GM18951 (cell line): Measurements from ENCODE around the gene PRSS21.

Source experiments
- POLR2A ChIP-seq: IDR thresholded peaks from 4 replicates; pipeline ENCODE4 v1.6.1; 2011; ENCODE audit warnings: mild to moderate bottlenecking; ENCODE audit not compliant: insufficient read length, insufficient read depth; ENCODE audit errors: extremely low read depth
- in situ Hi-C: fragments of 300-500 bp; cut with MboI; formaldehyde crosslinking; loops from one replicate; pipeline ENCODE4 v1.12.0; 2022; ENCODE audit warnings: low sequenced_read_pairs, mixed read lengths, inconsistent platforms; ENCODE audit not compliant: unreplicated experiment

The PRSS21 gene

DNA sequence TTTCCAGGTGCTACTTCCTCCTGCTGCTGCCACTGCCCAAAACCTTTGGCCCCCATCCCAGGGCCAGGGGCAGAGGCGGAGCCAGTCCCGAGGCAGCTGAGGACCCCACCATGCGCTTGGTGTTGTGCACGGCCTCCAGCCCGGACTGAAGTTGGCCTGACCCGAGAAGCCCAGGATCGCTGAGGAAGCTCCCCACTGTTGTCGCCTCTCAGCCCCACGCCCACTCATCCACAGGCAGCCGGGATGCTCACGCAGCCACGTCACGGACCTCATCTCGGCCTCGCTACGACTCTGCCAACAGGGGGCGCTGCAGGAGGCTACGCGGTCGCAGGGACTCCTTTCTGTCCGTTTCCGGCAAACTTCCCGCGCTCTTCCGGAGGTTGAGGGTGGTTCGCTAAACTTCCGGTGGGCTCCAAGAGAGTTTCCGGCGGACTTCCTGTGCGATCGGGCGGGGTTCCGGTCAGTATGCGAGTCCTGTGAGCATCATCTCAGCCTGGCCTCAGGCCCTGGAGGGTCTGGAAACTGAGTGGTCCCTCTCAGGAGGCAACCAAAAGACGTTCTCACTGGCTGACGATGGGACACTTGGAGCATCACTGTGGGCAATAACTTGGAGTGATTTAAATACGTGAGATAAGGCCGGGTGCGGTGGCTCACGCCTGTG, 25.4 kb downstream of the PRSS21 start:
- in situ Hi-C loops = no loop called here
- TF ChIP-seq POLR2A = no peak

DNA sequence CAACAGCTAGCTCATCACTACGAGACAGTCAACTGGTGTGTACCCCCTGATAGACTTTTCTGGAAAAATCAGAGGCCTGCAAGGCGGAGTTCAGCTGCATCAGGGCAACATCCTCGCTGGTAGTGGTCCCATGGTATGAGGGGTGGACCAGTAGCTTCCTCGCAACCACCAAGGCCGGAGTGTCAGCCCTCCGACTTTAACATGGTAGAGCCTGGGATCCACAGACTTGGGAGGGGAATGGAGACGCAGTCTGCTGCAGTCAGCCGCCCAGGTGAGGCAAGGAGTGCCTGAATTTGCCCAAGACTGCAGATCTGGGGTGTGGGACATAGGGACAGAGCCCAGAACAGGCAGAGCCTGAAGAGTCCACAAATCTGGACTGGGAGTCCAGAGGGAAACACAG, 26.5 kb downstream of the PRSS21 start:
- in situ Hi-C loops = no loop called here
- TF ChIP-seq POLR2A = no peak

DNA sequence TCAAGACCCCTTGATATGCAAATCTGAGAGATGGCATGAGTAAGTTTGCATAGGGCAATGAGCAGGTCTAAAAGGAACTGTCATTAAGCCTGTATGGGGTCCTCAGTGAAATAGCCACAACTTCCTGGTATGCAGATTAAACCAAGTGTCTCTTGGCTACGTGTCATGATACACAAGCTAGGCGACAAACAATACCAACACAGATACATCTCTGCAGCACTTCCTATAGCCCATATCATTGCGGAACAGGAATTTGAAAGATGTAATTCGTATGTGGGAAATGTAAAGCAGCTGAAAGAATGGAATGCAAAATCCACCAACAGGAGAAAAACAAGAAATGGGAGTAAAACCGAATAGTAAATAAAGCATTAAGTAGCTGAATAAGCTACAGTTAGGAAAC, 28.1 kb downstream of the PRSS21 start:
- no peak for TF ChIP-seq POLR2A
- in situ Hi-C loops = no loop called here

DNA sequence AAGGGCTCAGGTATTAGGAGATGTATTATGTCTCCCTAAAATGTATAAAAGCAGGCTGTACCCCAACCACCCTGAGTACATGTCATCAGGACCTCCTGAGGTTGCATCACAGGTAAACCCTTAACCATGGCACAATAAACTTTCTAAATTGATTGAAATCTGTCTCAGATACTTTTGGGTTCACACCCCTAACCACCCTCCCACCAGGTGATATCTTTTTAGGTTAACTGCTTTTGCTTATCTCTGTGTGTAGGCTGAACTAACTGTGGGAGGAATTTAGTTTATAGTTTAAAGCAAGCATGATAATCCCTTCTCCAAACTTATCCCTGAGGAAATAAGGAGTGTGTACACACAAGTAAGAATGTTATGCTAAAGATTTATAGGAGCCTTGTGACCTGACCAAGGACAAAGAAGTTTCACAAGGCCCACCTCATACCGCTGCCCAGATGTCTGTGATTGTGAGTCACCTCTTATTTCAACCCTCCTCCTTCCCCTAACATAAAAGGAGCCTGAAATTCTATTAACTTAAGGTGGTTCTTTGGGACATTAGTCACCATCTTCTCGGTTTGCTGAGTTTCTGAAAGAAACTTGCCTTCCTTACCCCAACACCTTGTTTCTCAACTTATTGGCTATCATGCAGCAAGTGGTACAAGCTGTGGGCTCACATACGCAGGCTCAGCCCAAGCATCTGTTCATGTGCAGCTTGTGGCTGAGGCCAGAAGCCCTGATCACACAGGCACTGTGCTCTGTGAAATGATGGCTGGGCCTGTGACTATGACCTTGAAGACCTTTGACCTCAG, 29.7 kb downstream of the PRSS21 start:
- in situ Hi-C loops = no loop called here
- no peak for TF ChIP-seq POLR2A

DNA sequence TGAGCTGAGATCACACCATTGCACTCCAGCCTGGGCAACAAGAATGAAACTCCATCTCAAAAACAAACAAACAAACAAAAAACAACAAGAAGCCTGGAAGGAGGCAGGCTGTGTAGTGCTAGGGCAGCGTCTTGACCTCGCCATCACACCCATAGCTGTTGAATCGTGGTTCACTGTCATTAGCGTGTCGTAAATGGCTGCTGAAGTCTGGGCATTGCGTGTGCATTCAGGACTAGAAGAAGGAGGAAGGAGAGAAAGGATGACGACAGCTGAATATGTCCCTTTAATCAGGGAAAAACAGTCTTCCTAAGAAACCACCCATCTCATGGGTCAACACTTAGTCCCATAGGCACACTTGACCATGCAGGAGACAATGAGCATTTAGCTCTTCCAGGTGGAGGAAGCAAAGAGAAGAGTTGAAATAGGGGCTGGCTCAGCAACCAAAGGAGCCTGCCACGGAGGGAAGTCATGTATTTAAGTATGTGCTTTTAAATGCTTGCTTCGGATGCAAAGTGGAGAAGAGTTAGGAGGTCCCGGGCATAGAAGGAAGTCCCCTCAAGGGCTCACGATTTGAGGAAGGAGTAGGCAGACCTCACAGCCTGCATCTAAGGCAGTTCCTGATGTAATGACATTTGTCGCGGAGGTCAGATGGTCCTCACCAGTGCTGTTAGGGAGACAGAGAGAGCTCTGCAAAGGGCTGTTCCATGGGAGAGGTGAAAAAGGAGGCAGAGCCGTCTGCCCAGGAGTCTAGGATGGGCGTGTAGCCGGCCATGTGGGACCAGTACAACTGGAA, 32.1 kb downstream of the PRSS21 start:
- in situ Hi-C loops = no loop called here
- no peak for TF ChIP-seq POLR2A

DNA sequence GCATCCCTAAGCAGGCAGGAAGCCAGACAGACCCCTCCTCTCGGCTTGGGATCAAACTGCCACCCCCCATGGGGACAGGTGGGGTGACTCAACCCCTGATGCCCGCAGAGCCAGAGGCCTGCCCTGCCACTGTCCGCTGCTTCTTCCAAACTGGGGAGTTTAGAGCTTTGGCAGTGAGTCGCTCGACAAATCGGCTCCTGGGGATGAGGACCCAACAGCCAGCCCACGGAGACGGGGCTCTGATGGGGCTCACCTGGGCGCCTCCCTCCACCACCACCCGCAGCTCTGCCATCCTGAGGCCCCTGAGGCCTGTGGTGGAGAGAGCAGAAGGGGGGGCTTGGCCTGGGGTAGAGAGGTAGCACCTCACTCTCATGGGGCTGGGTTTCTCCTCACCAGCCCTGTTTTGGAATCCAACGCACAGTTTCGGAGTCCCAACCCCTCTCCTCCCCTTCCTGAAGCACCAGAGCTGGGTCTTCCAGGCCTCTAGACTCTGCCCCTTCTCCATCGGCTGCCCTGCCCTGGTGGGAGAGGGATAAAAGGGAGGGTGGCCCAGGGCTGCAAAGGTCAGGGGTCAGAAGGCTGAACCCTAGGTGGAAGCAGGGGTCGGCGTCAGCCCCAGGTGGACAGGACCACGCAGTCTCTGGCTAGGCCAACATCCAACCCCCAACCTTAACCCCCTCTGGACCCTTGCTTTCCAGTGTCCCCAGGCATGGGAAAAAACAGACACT, 35.1 kb downstream of the PRSS21 start:
- in situ Hi-C loops = no loop called here
- no peak for TF ChIP-seq POLR2A

DNA sequence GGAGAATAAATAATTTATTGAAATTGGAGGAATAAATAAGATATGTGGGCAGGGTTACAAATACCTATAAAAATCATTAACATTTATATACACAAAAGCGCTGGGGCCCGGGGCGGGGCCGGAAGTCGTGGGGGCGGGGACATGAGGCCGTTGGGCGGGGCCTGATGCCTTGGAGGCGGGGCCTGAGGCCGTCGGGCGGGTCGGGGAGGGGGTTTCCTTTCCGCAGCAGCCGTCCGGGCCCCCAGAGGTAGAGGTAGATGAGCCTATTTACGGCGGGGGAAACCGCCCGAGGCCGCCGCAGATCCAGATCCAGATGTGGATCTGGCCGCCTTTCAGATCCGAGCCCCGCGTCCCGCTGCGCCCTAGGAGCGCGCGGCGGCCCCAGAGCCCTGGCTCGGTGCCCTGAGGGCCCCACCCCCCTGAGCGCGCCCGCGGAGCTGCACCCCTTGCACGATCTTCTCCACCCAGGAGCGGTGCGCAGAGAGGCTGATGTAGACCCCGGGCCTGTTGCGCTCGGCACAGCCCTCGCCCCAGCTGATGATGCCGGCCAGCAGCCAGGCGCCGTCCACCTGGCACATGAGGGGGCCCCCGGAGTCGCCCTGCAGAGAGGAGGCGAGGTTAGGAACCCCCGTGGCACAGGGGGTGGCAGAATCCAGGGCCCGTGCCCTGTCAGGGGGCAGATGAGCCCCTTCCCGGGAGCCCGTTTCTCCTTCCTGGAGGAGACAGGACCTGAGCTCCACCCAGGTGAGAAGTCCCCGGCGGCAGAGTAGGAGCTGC, 35.9 kb downstream of the PRSS21 start:
- in situ Hi-C loops = no loop called here
- no peak for TF ChIP-seq POLR2A

DNA sequence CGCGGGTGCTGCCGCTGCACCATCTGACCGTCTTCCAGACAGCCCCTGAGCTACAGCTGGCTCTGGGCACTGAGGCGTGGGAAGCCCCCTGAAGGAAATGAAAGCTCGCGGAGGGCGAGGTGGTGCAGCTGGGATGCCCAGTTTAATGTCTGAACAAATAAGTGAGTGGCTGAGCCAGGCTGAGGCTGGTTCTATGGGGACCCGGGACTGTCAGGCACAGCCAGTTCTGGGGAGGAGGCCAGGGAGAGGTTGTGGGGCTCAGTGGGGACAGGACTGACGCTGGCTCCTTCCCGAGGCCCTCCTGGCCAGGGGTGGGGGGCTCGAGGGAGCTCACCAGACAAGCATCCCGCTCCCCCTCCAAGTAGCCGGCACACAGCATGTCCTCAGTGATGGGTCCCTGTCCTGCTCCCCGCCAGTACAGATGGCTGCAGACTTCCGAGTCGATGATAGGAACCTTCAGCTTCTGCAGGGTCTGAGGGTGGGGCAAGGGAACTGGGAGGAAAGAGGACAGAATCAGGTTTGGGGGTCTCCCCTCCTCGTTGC, 36.6 kb downstream of the PRSS21 start:
- in situ Hi-C loops = no loop called here
- TF ChIP-seq POLR2A = no peak

DNA sequence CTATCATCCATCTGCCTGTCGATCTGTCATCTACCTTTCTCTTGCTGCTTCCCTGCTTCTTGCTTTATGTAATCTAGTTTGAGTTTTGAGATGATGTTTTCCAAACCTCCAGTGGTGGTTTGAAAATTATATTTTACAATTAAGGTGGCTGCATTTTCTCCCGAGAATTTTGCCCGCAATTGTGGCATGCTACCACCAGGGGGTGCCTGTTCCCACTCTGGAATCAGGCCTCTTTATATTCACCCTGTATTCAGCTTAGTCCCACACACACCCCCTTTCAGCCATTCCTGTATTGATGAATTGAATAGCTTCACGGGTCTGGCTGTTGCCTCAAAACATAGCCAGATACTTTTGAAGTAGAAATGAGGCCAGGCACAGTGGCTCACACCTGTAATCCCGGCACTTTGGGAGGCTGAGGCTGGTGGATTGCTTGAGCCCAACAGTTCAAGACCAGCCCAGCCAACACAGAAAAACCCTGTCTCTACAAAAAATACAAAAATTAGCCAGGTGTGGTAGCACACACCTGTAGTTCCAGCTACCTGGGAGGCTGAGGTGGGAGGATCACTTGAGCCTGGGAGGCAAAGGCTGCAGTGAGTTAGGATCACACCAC, 37.8 kb downstream of the PRSS21 start:
- no peak for TF ChIP-seq POLR2A
- in situ Hi-C loops = no loop called here

DNA sequence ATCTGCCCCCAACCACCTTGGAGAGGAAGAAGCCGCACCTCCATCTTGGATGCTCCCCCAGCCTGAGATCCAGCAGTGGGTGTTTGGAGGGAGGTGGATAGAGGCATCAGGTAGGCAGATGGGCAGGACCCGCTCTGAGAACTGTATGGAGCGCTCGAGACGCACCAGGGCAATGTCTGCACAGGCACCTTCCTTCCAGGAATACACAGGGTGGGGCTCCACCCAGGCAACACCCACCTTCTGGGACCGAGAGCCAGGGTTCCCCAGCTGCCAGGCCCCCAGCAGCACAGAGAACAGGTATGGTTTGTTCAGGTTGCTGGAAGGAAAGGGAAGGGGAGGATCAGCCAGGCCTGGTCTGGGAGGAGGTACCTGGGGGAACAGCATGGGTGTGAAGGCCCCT, 38.5 kb downstream of the PRSS21 start:
- no peak for TF ChIP-seq POLR2A
- in situ Hi-C loops = no loop called here

DNA sequence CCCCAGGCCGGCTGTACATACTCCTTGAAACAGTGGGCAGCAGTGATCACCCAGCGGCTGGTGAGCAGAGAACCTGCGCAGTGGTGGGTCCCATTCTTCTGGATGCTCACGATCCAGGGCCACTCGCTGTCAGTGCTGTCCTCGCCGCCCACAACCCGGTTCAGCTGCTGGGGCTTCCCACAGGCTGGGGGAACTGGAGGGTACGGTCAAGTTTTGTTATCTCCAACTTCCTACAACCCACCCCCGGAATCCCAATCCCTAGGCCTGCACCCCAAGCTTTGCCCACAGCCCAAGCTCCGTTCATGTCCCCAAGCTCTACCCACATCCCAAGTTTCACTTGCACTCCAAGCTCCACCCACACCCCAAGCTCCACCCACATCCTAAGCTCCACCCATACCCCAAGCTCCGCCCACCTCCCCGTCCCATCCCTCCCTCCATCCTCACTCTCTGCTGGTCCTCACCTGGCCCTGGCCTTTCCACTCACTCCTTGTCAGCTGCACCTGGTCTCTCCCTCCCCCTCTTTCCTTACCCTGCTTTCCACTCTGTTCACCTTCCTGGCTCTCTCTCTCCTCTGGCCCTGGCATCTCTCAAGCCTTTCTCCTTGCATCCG, 39.1 kb downstream of the PRSS21 start:
- in situ Hi-C loops = no loop called here
- TF ChIP-seq POLR2A = no peak
